OCI-LY7 (cell line): ENCODE data around the gene FMN1. TPM values are rescaled to one million over a fixed set of nuclear protein-coding genes. Genes with fewer than 3 reads are reported as not detected.

Experiments used
- BruUV-seq: library from RNA; stranded (reverse); fragments of 400-500 nt; replicated peaks from 2 replicates; lab custom pipeline; 2021; lab: Mats Ljungman, UMichigan
- CTCF ChIA-PET: fragments of 300-600 bp; sonication (Branson Sonifier 250); formaldehyde crosslinking; loops from one replicate; lab custom pipeline; 2022; ENCODE audit warnings: antibody characterized with exemption; ENCODE audit not compliant: unreplicated experiment; lab: Charles Lee
- POLR2A ChIA-PET: fragments of 300-600 bp; sonication (Branson Sonifier 250); formaldehyde crosslinking; loops from one replicate; lab custom pipeline; 2022; ENCODE audit warnings: antibody characterized with exemption; lab: Charles Lee
- DNase-seq: peaks from one replicate; pipeline ENCODE4 v3.0.0-alpha.2; 2015; ENCODE audit warnings: low spot score
- H2AFZ ChIP-seq: fragments of 200-600 bp; sonication (generic), shearing (Covaris generic); 2 replicates; pipeline ENCODE4 v1.6.1; 2014; ENCODE audit warnings: mild to moderate bottlenecking, antibody characterized with exemption, low read length, moderate library complexity
- H3K27ac ChIP-seq: fragments of 200-600 bp; sonication (generic); 2 replicates; pipeline ENCODE4 v1.5.1; 2014; ENCODE audit warnings: mixed run types, low read depth, mild to moderate bottlenecking, moderate library complexity, low read length, inconsistent platforms; ENCODE audit not compliant: poor library complexity, severe bottlenecking
- H3K36me3 ChIP-seq: fragments of 200-600 bp; sonication (generic); 2 replicates; pipeline ENCODE4 v1.6.1; 2014; ENCODE audit warnings: mild to moderate bottlenecking, antibody characterized with exemption, low read length, moderate library complexity, mixed read lengths; ENCODE audit not compliant: insufficient read depth
- H3K4me1 ChIP-seq: fragments of 200-600 bp; sonication (generic); 2 replicates; pipeline ENCODE4 v1.5.1; 2014; ENCODE audit warnings: mild to moderate bottlenecking, low read length; ENCODE audit not compliant: insufficient read depth, poor library complexity, severe bottlenecking
- H3K4me2 ChIP-seq: fragments of 200-600 bp; sonication (generic); 2 replicates; pipeline ENCODE4 v1.6.1; 2014; ENCODE audit warnings: mild to moderate bottlenecking, low read length
- H3K4me3 ChIP-seq: fragments of 200-600 bp; sonication (generic); 2 replicates; pipeline ENCODE4 v1.5.1; 2014; ENCODE audit warnings: mild to moderate bottlenecking, low read depth, low read length; ENCODE audit not compliant: poor library complexity, severe bottlenecking
- H3K79me2 ChIP-seq: fragments of 200-600 bp; sonication (generic); 2 replicates; pipeline ENCODE4 v1.6.1; 2016; ENCODE audit warnings: low read depth, mild to moderate bottlenecking, low read length, moderate library complexity, mixed read lengths; ENCODE audit not compliant: insufficient read depth
- H3K9me2 ChIP-seq: fragments of 200-600 bp; sonication (generic); 2 replicates; pipeline ENCODE4 v1.6.1; 2016; ENCODE audit warnings: mild to moderate bottlenecking, low read length, mixed read lengths; ENCODE audit not compliant: insufficient read depth
- H3K9me3 ChIP-seq: fragments of 200-600 bp; sonication (generic); 2 replicates; pipeline ENCODE4 v1.6.1; 2014; ENCODE audit warnings: mild to moderate bottlenecking, mixed run types, low read length, mixed read lengths
- H4K20me1 ChIP-seq: fragments of 200-600 bp; sonication (generic); 2 replicates; pipeline ENCODE4 v1.6.1; 2014; ENCODE audit warnings: mild to moderate bottlenecking, antibody characterized with exemption, low read length, moderate library complexity, mixed read lengths; ENCODE audit not compliant: insufficient read depth
- CTCF ChIP-seq: fragments of 200-600 bp; sonication (generic); conservative IDR thresholded peaks from 2 replicates; pipeline ENCODE4 v1.5.1; 2014; ENCODE audit warnings: mild to moderate bottlenecking, antibody characterized with exemption, low read length, moderate library complexity, mixed read lengths
- EZH2phosphoT487 ChIP-seq: fragments of 200-600 bp; sonication (generic); IDR thresholded peaks from 2 replicates; pipeline ENCODE4 v1.6.1; 2018; ENCODE audit warnings: low read depth, borderline replicate concordance, mild to moderate bottlenecking, mixed run types, antibody characterized with exemption, low read length, moderate library complexity, mixed read lengths
- intact Hi-C: fragments of 100-400 bp; cut with micrococcal nuclease; formaldehyde crosslinking; loops from one replicate; pipeline ENCODE4 v1.10.0; 2022; ENCODE audit not compliant: unreplicated experiment
- total RNA-seq, 2 experiments: library from RNA; depleted of rRNA in 1 of 2; stranded (reverse); fragments of >200 nt in 1 of 2; shearing (Covaris generic) in 1 of 2; gene quantifications; 2 replicates each; pipeline ENCODE4 v1.2.3, GENCODE V29; 2014 to 2022

The FMN1 gene
- total RNA-seq, 2 experiments from 2014 or later = 3.2 to 4.2 TPM

GRCh38 chr15:33226559-33227181, 32.2 kb upstream of the FMN1 start:
- Histone ChIP-seq H3K9me3 (no peaks in the 10 kb centered on the region), H3K4me3 (no peak overlapping the region), H2AFZ (no peak overlapping the region), H3K36me3 (no peaks in the 10 kb centered on the region), H3K79me2 (no peaks in the 10 kb centered on the region), H3K4me2 (no peak overlapping the region), H3K9me2 (no peaks in the 10 kb centered on the region), H4K20me1 (no peaks in the 10 kb centered on the region), H3K27ac (no peak overlapping the region), H3K4me1 (peaks cover 4% of the 10 kb centered on the region)
- no peak for TF ChIP-seq EZH2phosphoT487
- peak; percentile 74 for TF ChIP-seq CTCF
- DNase-seq = peak; percentile 76
- POLR2A ChIA-PET = interaction anchor here (0.9 kb wide), 1 partner anchor 13 kb away, joined by 3 read pairs; no protein-coding TSS in a partner anchor
- CTCF ChIA-PET = no interaction called here
- intact Hi-C loops = loop anchor here (2.0 to 10.0 kb wide), 3 partner anchors 39 to 202 kb away; no protein-coding TSS in a partner anchor
- no TSS peak for BruUV-seq

GRCh38 chr15:33218071-33218491, 23.6 kb upstream of the FMN1 start:
- DNase-seq = no peak
- intact Hi-C loops = no loop called here
- H3K4me1 ChIP-seq = no peaks in the 10 kb centered on the region
- H3K36me3 ChIP-seq = no peaks in the 10 kb centered on the region
- no peaks in the 10 kb centered on the region for H4K20me1 ChIP-seq
- POLR2A ChIA-PET = interaction anchor here (0.7 to 1.5 kb wide), 4 partner anchors 9 to 211 kb away, joined by 3 to 5 read pairs (median 4); partner anchors contain the start of gene FMN1
- no TSS peak for BruUV-seq
- H3K9me3 ChIP-seq = no peaks in the 10 kb centered on the region
- TF ChIP-seq CTCF (no peak), EZH2phosphoT487 (no peak)
- H2AFZ ChIP-seq = no peak overlapping the region
- no peaks in the 10 kb centered on the region for H3K79me2 ChIP-seq
- CTCF ChIA-PET = no interaction called here
- no peak overlapping the region for H3K4me3 ChIP-seq
- no peaks in the 10 kb centered on the region for H3K9me2 ChIP-seq
- no peak overlapping the region for H3K27ac ChIP-seq
- no peak overlapping the region for H3K4me2 ChIP-seq
